HCT116 (cell line): Measurements from ENCODE around the gene LRRC46. TPM values are rescaled to one million over a fixed set of nuclear protein-coding genes. Genes with fewer than 3 reads are reported as not detected.

Experiments used
- ATAC-seq: fragments of 200-7000 bp; cut with Tn5 transposase; 2 replicates; pipeline ENCODE4 v1.9.1; 2020; ENCODE audit warnings: mild to moderate bottlenecking, moderate library complexity
- BruUV-seq: library from RNA; stranded (reverse); fragments of 400-500 nt; replicated peaks from 2 replicates; lab custom pipeline; 2021; lab: Mats Ljungman, UMichigan
- CTCF ChIA-PET: fragments of 300-600 bp; sonication (Branson Sonifier 250); formaldehyde crosslinking; loops from one replicate; lab custom pipeline; 2021; ENCODE audit warnings: antibody characterized with exemption; lab: Charles Lee
- POLR2A ChIA-PET: fragments of 300-600, 350-600 bp; sonication (Branson Sonifier 250); formaldehyde crosslinking; loops from one replicate; lab custom pipeline; 2021; ENCODE audit warnings: antibody characterized with exemption; lab: Charles Lee
- RAD21 ChIA-PET, 2 experiments: fragments of 300-600 bp; sonication (Branson Sonifier 250); formaldehyde crosslinking; loops; one replicate each; lab custom pipeline; 2023; ENCODE audit warnings: low total read pairs in 2 of 2; ENCODE audit not compliant: uncharacterized antibody in 2 of 2, unreplicated experiment in 2 of 2, low non-redundant PET in 1 of 2; lab: Charles Lee
- DNase-seq: peaks from one replicate; pipeline ENCODE4 v3.0.0-alpha.2; 2010; ENCODE audit warnings: low read depth, low spot score
- H2AFZ ChIP-seq: fragments of 200-600 bp; shearing (Covaris generic), sonication (generic); 2 replicates; pipeline ENCODE4 v1.6.1; 2017; ENCODE audit warnings: low read depth, mixed run types, mixed read lengths, antibody characterized with exemption, low read length; ENCODE audit not compliant: poor library complexity, severe bottlenecking
- H3K27ac ChIP-seq: 2 replicates; pipeline ENCODE4 v1.5.1; 2012; ENCODE audit warnings: low read depth, low read length
- H3K27me3 ChIP-seq: fragments of 200-600 bp; sonication (generic); 2 replicates; pipeline ENCODE4 v1.6.1; 2016; ENCODE audit warnings: mixed run types, low read length, mixed read lengths; ENCODE audit not compliant: insufficient read depth
- H3K36me3 ChIP-seq, 2 experiments: fragments of 200-500 bp in 1 of 2; fragments of 200-600 bp in 1 of 2; sonication (Bioruptor generic) in 1 of 2; sonication (generic) in 1 of 2; 2 replicates each; pipeline versions ENCODE4 v1.5.1 to v1.6.1; 2014 to 2016; ENCODE audit warnings: low read length in 2 of 2, inconsistent platforms in 1 of 2, mixed read lengths in 1 of 2, mixed run types in 1 of 2; ENCODE audit not compliant: insufficient read depth in 2 of 2, control insufficient read depth in 1 of 2
- H3K4me1 ChIP-seq, 2 experiments: fragments of 200-600 bp in 1 of 2; sonication (generic) in 1 of 2; 2 replicates each; pipeline versions ENCODE4 v1.5.1 to v1.6.1; 2012 to 2017; ENCODE audit warnings: low read length in 2 of 2, inconsistent platforms in 1 of 2, mild to moderate bottlenecking in 1 of 2, mixed read lengths in 1 of 2, mixed run types in 1 of 2, moderate library complexity in 1 of 2; ENCODE audit not compliant: insufficient read depth in 2 of 2, control insufficient read depth in 1 of 2
- H3K4me2 ChIP-seq: fragments of 200-600 bp; sonication (generic); 2 replicates; pipeline ENCODE4 v1.6.1; 2017; ENCODE audit warnings: mixed run types, low read length, mixed read lengths
- H3K4me3 ChIP-seq, 2 experiments: fragments of 200-600 bp in 1 of 2; sonication (generic) in 1 of 2; replicated peaks in 1 of 2; 2 replicates each; pipeline ENCODE4 v1.5.1; 2011 to 2016; ENCODE audit warnings: low read length in 2 of 2, control low read depth in 1 of 2, low read depth in 1 of 2, mild to moderate bottlenecking in 1 of 2, mixed read lengths in 1 of 2, mixed run types in 1 of 2
- H3K79me2 ChIP-seq: fragments of 200-600 bp; sonication (generic); 2 replicates; pipeline ENCODE4 v1.6.1; 2017; ENCODE audit warnings: mild to moderate bottlenecking, mixed run types, low read length, moderate library complexity, mixed read lengths; ENCODE audit not compliant: insufficient read depth
- H3K9ac ChIP-seq: fragments of 200-600 bp; sonication (generic); 2 replicates; pipeline ENCODE4 v1.6.1; 2016; ENCODE audit warnings: low read length, mixed read lengths
- H3K9me2 ChIP-seq: fragments of 200-600 bp; sonication (generic), shearing (Covaris generic); 2 replicates; pipeline ENCODE4 v1.6.1; 2017; ENCODE audit warnings: mixed run types, mild to moderate bottlenecking, moderate library complexity; ENCODE audit not compliant: insufficient read depth
- H3K9me3 ChIP-seq, 2 experiments: fragments of 200-500 bp in 1 of 2; fragments of 200-600 bp in 1 of 2; sonication (Bioruptor generic) in 1 of 2; sonication (generic) in 1 of 2; 2 replicates each; pipeline ENCODE4 v1.6.1; 2014 to 2017; ENCODE audit warnings: low read length in 2 of 2, mixed read lengths in 2 of 2, inconsistent platforms in 1 of 2, low read depth in 1 of 2, mild to moderate bottlenecking in 1 of 2, mixed run types in 1 of 2, moderate library complexity in 1 of 2; ENCODE audit not compliant: control insufficient read depth in 1 of 2, insufficient read depth in 1 of 2
- H4K20me1 ChIP-seq: fragments of 200-600 bp; sonication (generic), shearing (Covaris generic); 2 replicates; pipeline ENCODE4 v1.6.1; 2017; ENCODE audit warnings: mixed run types, mild to moderate bottlenecking, moderate library complexity; ENCODE audit not compliant: insufficient read depth
- CBX3 ChIP-seq: IDR thresholded peaks from 2 replicates; pipeline ENCODE4 v1.6.1; 2012; ENCODE audit warnings: low read depth
- CEBPB ChIP-seq: IDR thresholded peaks from 2 replicates; pipeline ENCODE4 v1.6.1; 2012; ENCODE audit warnings: low read depth
- EGR1 ChIP-seq: IDR thresholded peaks from 2 replicates; pipeline ENCODE4 v1.6.1; 2012; ENCODE audit warnings: low read depth
- ELF1 ChIP-seq: IDR thresholded peaks from 2 replicates; pipeline ENCODE4 v1.6.1; 2012; ENCODE audit warnings: low read depth, borderline replicate concordance
- EZH2 ChIP-seq: fragments of 200-600 bp; sonication (generic); IDR thresholded peaks from 2 replicates; pipeline ENCODE4 v1.6.1; 2017; ENCODE audit warnings: antibody characterized with exemption, mixed run types
- EZH2phosphoT487 ChIP-seq: fragments of 200-600 bp; IDR thresholded peaks from 2 replicates; pipeline ENCODE4 v1.6.1; 2018; ENCODE audit warnings: antibody characterized with exemption, borderline replicate concordance
- FOSL1 ChIP-seq: IDR thresholded peaks from 2 replicates; pipeline ENCODE4 v1.6.1; 2012; ENCODE audit warnings: low read depth
- POLR2A ChIP-seq: IDR thresholded peaks from 2 replicates; pipeline ENCODE4 v1.7.0; 2011; ENCODE audit warnings: borderline replicate concordance; ENCODE audit not compliant: insufficient read depth, insufficient read length; ENCODE audit errors: extremely low read depth
- RAD21 ChIP-seq: IDR thresholded peaks from 2 replicates; pipeline ENCODE4 v1.6.1; 2012; ENCODE audit warnings: low read depth, mild to moderate bottlenecking
- SP1 ChIP-seq: IDR thresholded peaks from 2 replicates; pipeline ENCODE4 v1.6.1; 2012; ENCODE audit warnings: low read depth
- TCF7L2 ChIP-seq: IDR thresholded peaks from 2 replicates; pipeline ENCODE4 v1.7.0; 2011; ENCODE audit warnings: borderline replicate concordance, inconsistent platforms; ENCODE audit not compliant: insufficient read depth, insufficient read length; ENCODE audit errors: extremely low read depth
- YY1 ChIP-seq: IDR thresholded peaks from 2 replicates; pipeline ENCODE4 v1.6.1; 2011; ENCODE audit warnings: low read length, low read depth, moderate library complexity, mild to moderate bottlenecking; ENCODE audit not compliant: insufficient replicate concordance; ENCODE audit errors: extremely low read depth
- ZFX ChIP-seq: fragments of 450-650 bp; IDR thresholded peaks from 2 replicates; pipeline ENCODE4 v1.6.1; 2017
- intact Hi-C: fragments of 100-400 bp; cut with micrococcal nuclease; formaldehyde crosslinking; loops from 2 replicates; pipeline ENCODE4 v1.10.0; 2022
- total RNA-seq: library from RNA; stranded (reverse); gene quantifications from one replicate; pipeline ENCODE4 v1.2.1, GENCODE V29; 2021; ENCODE audit not compliant: unreplicated experiment
- TF ChIP-seq, protein P1 (sequence below), 3 experiments: fragments of 200-600 bp in 1 of 3; sonication (generic) in 1 of 3; IDR thresholded peaks in 2 of 3; conservative IDR thresholded peaks in 1 of 3; 2 replicates each; pipeline ENCODE4 v1.5.1; 2012 to 2017; ENCODE audit warnings: low read depth in 2 of 3, low read length in 2 of 3, antibody characterized with exemption in 1 of 3, borderline replicate concordance in 1 of 3, control low read depth in 1 of 3, mild to moderate bottlenecking in 1 of 3, mixed read lengths in 1 of 3, mixed run types in 1 of 3, moderate library complexity in 1 of 3; ENCODE audit not compliant: insufficient read depth in 1 of 3
- TF ChIP-seq, protein P2 (sequence below): IDR thresholded peaks from 2 replicates; pipeline ENCODE4 v1.6.1; 2012
- TF ChIP-seq, protein P3 (sequence below): IDR thresholded peaks from 2 replicates; pipeline ENCODE4 v1.6.1; 2012; ENCODE audit warnings: low read depth
- TF ChIP-seq, protein P4 (sequence below): IDR thresholded peaks from 2 replicates; pipeline ENCODE4 v1.6.1; 2012

LRRC46 gene
- total RNA-seq, 1 experiment from 2014 or later, result 0.76 TPM

DNA sequence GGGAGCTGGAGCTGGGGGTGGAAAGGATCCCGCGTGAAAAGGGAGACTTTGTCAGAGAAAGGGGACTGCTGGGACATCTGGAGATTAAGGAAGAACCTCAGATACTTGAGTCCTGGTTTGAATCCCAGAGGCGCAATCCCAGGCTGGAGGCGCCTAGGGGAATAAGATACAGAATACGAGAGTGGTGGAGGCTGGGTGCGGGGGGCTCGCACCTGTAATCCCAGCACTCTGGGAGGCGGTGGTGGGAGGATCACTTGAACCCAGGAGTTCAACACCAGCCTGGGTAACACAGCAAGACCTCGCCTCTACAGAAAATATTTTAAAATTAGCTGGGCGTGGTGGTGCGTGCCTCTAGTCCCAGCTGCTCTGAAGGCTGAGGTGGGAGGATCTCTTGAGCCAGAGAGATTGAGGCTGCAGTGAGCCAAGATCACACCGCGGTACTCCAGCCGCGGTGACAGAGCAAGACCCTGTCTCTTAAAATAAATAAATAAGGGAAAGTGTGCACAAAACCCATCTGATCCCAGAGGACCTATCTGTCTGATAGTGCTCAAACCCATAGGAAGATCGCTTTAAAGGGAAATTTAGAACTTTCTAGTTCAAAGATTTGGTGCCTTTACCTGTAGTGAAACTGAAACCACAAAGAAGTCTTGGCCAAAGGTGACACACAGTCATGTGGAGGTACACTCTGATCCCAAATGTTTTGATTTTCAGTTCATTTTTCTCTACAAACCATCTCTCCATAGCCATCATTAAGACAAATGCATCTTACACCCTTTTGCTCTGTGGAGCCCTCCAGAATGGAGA, 10.2 kb downstream of the LRRC46 start:
- Histone ChIP-seq H3K79me2 (peaks cover 6% of the 10 kb centered on the region; the same call in 1 of the 2 replicates), H3K4me3 (peak overlapping the region; percentile 94 to 98)
- CTCF ChIA-PET, result interaction anchor here (1.1 to 12.6 kb wide), 14 partner anchors 9 to 185 kb away, joined by 3 to 393 read pairs (median 11); partner anchors contain the start of genes CDK5RAP3, LRRC46, MRPL10 and OSBPL7

More for the DNA sequence above, 10.2 kb downstream of the LRRC46 start:
- H3K9me2 ChIP-seq, result no peaks in the 10 kb centered on the region
- ATAC-seq, result peak; percentile 17
- H3K27me3 ChIP-seq, result no peaks in the 10 kb centered on the region
- ChIA-PET RAD21 (interaction anchor here (0.8 to 4.5 kb wide), 12 partner anchors 9 to 177 kb away, joined by 3 to 43 read pairs (median 6); partner anchors contain the start of genes SP2 (in 2 of the 2), LRRC46 (in 1 of the 2), MRPL10 (in 1 of the 2) and SP6 (in 1 of the 2)), POLR2A (interaction anchor here (0.8 to 3.5 kb wide), 9 partner anchors 9 to 174 kb away, joined by 3 to 24 read pairs (median 6); partner anchors contain the start of genes CDK5RAP3, LRRC46, MRPL10 and SP2)
- peak overlapping the region; percentile 97 for H3K4me2 ChIP-seq
- TF ChIP-seq, protein P1, sequence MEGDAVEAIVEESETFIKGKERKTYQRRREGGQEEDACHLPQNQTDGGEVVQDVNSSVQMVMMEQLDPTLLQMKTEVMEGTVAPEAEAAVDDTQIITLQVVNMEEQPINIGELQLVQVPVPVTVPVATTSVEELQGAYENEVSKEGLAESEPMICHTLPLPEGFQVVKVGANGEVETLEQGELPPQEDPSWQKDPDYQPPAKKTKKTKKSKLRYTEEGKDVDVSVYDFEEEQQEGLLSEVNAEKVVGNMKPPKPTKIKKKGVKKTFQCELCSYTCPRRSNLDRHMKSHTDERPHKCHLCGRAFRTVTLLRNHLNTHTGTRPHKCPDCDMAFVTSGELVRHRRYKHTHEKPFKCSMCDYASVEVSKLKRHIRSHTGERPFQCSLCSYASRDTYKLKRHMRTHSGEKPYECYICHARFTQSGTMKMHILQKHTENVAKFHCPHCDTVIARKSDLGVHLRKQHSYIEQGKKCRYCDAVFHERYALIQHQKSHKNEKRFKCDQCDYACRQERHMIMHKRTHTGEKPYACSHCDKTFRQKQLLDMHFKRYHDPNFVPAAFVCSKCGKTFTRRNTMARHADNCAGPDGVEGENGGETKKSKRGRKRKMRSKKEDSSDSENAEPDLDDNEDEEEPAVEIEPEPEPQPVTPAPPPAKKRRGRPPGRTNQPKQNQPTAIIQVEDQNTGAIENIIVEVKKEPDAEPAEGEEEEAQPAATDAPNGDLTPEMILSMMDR (IDR thresholded peaks at IDR 0.05 in 2 of 3, conservative IDR thresholded peaks at IDR 0.05 in 1 of 3; ENCODE audit: borderline replicate concordance in 1 of 3, insufficient read depth in 1 of 3, low read depth in 2 of 3, low read length in 2 of 3), result no peak
- TF ChIP-seq EZH2 (no peak), EZH2phosphoT487 (no peak), CBX3 (no peak), POLR2A (no peak), CEBPB (no peak), TCF7L2 (no peak), ELF1 (no peak), SP1 (no peak), ZFX (no peak; the same call in 1 of the 2 replicates), EGR1 (no peak), FOSL1 (no peak), RAD21 (no peak), YY1 (no peak)
- TF ChIP-seq, protein P2, sequence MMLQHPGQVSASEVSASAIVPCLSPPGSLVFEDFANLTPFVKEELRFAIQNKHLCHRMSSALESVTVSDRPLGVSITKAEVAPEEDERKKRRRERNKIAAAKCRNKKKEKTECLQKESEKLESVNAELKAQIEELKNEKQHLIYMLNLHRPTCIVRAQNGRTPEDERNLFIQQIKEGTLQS, result no peak
- TF ChIP-seq, protein P3, sequence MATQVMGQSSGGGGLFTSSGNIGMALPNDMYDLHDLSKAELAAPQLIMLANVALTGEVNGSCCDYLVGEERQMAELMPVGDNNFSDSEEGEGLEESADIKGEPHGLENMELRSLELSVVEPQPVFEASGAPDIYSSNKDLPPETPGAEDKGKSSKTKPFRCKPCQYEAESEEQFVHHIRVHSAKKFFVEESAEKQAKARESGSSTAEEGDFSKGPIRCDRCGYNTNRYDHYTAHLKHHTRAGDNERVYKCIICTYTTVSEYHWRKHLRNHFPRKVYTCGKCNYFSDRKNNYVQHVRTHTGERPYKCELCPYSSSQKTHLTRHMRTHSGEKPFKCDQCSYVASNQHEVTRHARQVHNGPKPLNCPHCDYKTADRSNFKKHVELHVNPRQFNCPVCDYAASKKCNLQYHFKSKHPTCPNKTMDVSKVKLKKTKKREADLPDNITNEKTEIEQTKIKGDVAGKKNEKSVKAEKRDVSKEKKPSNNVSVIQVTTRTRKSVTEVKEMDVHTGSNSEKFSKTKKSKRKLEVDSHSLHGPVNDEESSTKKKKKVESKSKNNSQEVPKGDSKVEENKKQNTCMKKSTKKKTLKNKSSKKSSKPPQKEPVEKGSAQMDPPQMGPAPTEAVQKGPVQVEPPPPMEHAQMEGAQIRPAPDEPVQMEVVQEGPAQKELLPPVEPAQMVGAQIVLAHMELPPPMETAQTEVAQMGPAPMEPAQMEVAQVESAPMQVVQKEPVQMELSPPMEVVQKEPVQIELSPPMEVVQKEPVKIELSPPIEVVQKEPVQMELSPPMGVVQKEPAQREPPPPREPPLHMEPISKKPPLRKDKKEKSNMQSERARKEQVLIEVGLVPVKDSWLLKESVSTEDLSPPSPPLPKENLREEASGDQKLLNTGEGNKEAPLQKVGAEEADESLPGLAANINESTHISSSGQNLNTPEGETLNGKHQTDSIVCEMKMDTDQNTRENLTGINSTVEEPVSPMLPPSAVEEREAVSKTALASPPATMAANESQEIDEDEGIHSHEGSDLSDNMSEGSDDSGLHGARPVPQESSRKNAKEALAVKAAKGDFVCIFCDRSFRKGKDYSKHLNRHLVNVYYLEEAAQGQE, result no peak
- TF ChIP-seq, protein P4, sequence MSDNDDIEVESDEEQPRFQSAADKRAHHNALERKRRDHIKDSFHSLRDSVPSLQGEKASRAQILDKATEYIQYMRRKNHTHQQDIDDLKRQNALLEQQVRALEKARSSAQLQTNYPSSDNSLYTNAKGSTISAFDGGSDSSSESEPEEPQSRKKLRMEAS, result no peak
- BruUV-seq, result no TSS peak
- intact Hi-C loops, result loop anchor here (1.0 to 5.0 kb wide), 4 partner anchors 49 to 291 kb away; partner anchors contain the start of gene CDK5RAP3
- H3K9ac ChIP-seq, result peak overlapping the region; percentile 82
- no peaks in the 10 kb centered on the region for H3K9me3 ChIP-seq
- peak overlapping the region; percentile 66 for H2AFZ ChIP-seq
- peaks cover 0 to 11% of the 10 kb centered on the region in 2 experiments; a peak in 1 of 4 replicates for H3K36me3 ChIP-seq
- H3K4me1 ChIP-seq, result peaks cover 25 to 46% of the 10 kb centered on the region in 2 experiments
- DNase-seq, result no peak
- H3K27ac ChIP-seq, result peak overlapping the region; percentile 69
- H4K20me1 ChIP-seq, result no peaks in the 10 kb centered on the region
